Smooth muscle cell (in vitro differentiated cells): ENCODE measurements around the gene SLC18A2. TPM values are rescaled to one million over a fixed set of nuclear protein-coding genes. Genes with fewer than 3 reads are reported as not detected.

Experiments used
- DNase-seq: peaks from one replicate; lab custom pipeline; 2025; ENCODE audit not compliant: unreplicated experiment; lab: John Stamatoyannopoulos, UW
- H2AFZ ChIP-seq: fragments of 200-600 bp; sonication (generic); 2 replicates; pipeline ENCODE4 v1.6.0; 2016; ENCODE audit warnings: antibody characterized with exemption, low read depth, mild to moderate bottlenecking
- H3F3A ChIP-seq: fragments of 200-600 bp; sonication (generic); 2 replicates; pipeline ENCODE4 v1.6.0; 2017; ENCODE audit warnings: antibody characterized with exemption, low read depth
- H3K27ac ChIP-seq: fragments of 200-600 bp; sonication (generic); 2 replicates; pipeline ENCODE4 v1.5.1; 2016; ENCODE audit warnings: low read depth, mild to moderate bottlenecking
- H3K27me3 ChIP-seq: fragments of 200-600 bp; sonication (generic); 2 replicates; pipeline ENCODE4 v1.6.1; 2016; ENCODE audit warnings: low read depth, mild to moderate bottlenecking
- H3K36me3 ChIP-seq: fragments of 200-600 bp; sonication (generic); 2 replicates; pipeline ENCODE4 v1.5.1; 2016; ENCODE audit warnings: low read depth
- H3K4me1 ChIP-seq: fragments of 200-600 bp; sonication (generic); 2 replicates; pipeline ENCODE4 v1.5.1; 2016; ENCODE audit warnings: low read depth
- H3K4me2 ChIP-seq: fragments of 200-600 bp; sonication (generic); 2 replicates; pipeline ENCODE4 v1.6.0; 2016; ENCODE audit warnings: mild to moderate bottlenecking
- H3K4me3 ChIP-seq: fragments of 200-600 bp; sonication (generic); 2 replicates; pipeline ENCODE4 v1.5.1; 2016; ENCODE audit warnings: mild to moderate bottlenecking
- H3K79me2 ChIP-seq: fragments of 200-600 bp; sonication (generic); 2 replicates; pipeline ENCODE4 v1.6.0; 2016; ENCODE audit warnings: low read depth, mild to moderate bottlenecking
- H3K9ac ChIP-seq: fragments of 200-600 bp; sonication (generic); 2 replicates; pipeline ENCODE4 v1.6.0; 2016; ENCODE audit warnings: low read depth
- H3K9me3 ChIP-seq: fragments of 200-600 bp; sonication (generic); replicated peaks from 2 replicates; pipeline ENCODE4 v1.5.1; 2016; ENCODE audit warnings: low read depth
- H4K20me1 ChIP-seq: fragments of 200-600 bp; sonication (generic); 2 replicates; pipeline ENCODE4 v1.6.0; 2016; ENCODE audit warnings: low read depth
- WGBS: methylation state at CpG from one replicate; pipeline ENCODE4 v1.1.7; 2016; ENCODE audit warnings: low lambda C conversion rate; 5-methylcytosine and 5-hydroxymethylcytosine counted together
- polyA plus RNA-seq: library from polyadenylated mRNA; unstranded; fragments of >200 nt; fragmentation: Nextera tagmentation; extraction: Ambion mirVana; gene quantifications from 2 replicates; pipeline ENCODE4 v1.2.1, GENCODE V29; 2016
- total RNA-seq: library from RNA; depleted of rRNA; stranded (reverse); fragments of >200 nt; gene quantifications from 2 replicates; pipeline ENCODE4 v1.2.3, GENCODE V29; 2014
- TF ChIP-seq, protein P1 (sequence below): fragments of 200-600 bp; sonication (generic); IDR thresholded peaks from 2 replicates; pipeline ENCODE4 v1.5.1; 2017; ENCODE audit warnings: borderline replicate concordance, mild to moderate bottlenecking, antibody characterized with exemption; ENCODE audit not compliant: insufficient read depth, poor library complexity, severe bottlenecking

Gene SLC18A2
- total and polyA plus RNA-seq, 2 experiments from 2014 or later: 0.09 to 0.18 TPM

DNA sequence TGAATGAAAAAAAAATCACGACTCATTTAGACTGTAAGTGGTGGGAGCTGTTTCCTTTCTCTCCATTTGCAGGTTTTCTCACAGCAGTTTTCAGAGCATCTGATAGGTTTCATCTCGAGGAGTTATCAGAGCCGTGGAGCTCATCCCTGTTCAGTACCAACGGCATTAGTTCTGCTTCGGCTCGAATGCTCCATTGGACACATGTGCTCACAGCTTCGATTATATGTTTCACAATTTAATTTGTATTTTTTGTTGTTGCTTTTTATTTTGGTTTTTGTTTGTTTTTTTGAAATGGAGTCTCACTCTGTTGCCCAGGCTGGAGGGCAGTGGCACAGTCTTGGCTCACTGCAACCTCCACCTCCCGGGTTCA is 1.5 kb downstream of the SLC18A2 start:
- no peaks in the 10 kb centered on the region for H4K20me1 ChIP-seq
- no peak for DNase-seq
- 90% methylated on average over 8 of the region's 8 CpGs for WGBS
- no peak overlapping the region for H3K4me2 ChIP-seq
- no peak overlapping the region for H3K9ac ChIP-seq
- peaks cover 78% of the 10 kb centered on the region for H3K27me3 ChIP-seq
- H2AFZ ChIP-seq: no peak overlapping the region
- H3K4me3 ChIP-seq: no peak overlapping the region
- TF ChIP-seq, protein P1, sequence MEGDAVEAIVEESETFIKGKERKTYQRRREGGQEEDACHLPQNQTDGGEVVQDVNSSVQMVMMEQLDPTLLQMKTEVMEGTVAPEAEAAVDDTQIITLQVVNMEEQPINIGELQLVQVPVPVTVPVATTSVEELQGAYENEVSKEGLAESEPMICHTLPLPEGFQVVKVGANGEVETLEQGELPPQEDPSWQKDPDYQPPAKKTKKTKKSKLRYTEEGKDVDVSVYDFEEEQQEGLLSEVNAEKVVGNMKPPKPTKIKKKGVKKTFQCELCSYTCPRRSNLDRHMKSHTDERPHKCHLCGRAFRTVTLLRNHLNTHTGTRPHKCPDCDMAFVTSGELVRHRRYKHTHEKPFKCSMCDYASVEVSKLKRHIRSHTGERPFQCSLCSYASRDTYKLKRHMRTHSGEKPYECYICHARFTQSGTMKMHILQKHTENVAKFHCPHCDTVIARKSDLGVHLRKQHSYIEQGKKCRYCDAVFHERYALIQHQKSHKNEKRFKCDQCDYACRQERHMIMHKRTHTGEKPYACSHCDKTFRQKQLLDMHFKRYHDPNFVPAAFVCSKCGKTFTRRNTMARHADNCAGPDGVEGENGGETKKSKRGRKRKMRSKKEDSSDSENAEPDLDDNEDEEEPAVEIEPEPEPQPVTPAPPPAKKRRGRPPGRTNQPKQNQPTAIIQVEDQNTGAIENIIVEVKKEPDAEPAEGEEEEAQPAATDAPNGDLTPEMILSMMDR: no peak
- H3K36me3 ChIP-seq: no peaks in the 10 kb centered on the region
- no peaks in the 10 kb centered on the region for H3K79me2 ChIP-seq
- no peaks in the 10 kb centered on the region for H3F3A ChIP-seq
- H3K4me1 ChIP-seq: no peaks in the 10 kb centered on the region
- no peaks in the 10 kb centered on the region for H3K9me3 ChIP-seq
- H3K27ac ChIP-seq: no peak overlapping the region

DNA sequence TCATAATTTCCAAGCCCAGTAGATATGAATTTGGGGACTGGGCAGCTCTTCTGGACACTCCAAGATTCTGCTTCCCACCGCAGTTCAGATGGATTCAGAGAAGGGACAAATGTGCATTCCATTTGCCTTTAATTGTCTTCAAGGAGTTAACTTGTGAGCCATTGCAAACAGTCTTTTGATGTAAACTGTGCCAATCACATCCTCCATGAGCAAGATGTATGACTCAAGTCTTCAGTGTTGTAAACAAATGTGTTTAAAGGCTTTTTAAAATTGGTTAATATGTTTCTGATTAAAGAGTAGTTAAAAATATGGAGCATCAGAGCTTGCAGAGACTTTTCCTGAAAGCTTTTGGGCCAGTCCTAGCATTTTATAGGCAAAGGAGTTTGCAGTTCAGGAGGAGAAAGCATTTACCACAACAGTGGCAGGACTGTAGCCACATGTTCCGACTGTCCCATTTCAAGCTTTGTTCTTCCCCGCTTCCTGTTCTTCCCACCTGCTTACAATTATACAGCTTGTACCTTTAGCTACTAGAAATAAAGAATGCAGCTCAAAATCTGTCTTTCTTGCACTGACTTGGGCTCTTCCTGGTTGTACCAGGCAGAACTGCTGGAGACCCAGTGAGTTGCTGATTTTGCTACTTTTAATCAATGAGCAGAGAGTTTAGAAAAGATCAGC is 6.2 kb downstream of the SLC18A2 start:
- H3K27ac ChIP-seq: no peak overlapping the region
- DNase-seq: no peak
- no peak overlapping the region for H3K4me3 ChIP-seq
- H3K4me1 ChIP-seq: no peaks in the 10 kb centered on the region
- TF ChIP-seq, protein P1: no peak
- no peaks in the 10 kb centered on the region for H3K9me3 ChIP-seq
- no peaks in the 10 kb centered on the region for H3K79me2 ChIP-seq
- WGBS: 94% methylated on average over 3 of the region's 3 CpGs
- peaks cover 41% of the 10 kb centered on the region for H3K27me3 ChIP-seq
- no peaks in the 10 kb centered on the region for H3F3A ChIP-seq
- H3K4me2 ChIP-seq: no peak overlapping the region
- H2AFZ ChIP-seq: no peak overlapping the region
- no peaks in the 10 kb centered on the region for H3K36me3 ChIP-seq
- H3K9ac ChIP-seq: no peak overlapping the region
- no peaks in the 10 kb centered on the region for H4K20me1 ChIP-seq

DNA sequence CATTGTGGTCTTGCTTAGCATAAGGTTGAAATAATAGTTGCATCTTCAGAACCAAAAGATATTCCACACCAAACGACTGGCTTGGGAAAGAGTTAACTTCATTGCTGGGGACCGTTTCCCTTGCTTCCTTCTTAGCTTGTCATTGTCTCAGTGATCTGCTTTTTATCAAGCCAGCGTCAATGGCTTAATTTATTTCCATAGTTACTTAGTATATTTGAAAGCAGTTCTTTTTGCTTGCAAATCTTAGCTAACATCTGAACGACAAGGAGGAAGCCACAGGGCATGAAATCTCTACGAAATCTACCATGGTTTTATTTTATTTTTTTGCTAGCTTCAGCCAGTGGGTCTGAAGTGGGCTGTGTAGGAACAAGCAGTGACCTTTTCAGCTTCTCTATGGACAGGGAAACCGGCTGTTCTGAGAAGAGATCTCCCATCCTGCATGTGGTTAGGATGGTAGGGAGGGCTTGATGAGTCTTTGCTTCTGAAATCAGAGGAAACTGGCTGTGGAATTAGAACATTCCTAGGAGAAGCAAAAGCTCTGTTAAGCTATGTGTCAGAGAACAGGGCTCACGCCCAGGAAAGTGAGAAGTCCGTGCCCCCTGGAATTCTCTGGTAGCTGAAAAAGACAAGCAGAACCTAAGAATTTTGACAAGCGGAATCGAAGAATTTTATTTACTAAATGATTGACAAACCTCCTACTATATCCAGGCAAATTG is 8.0 kb downstream of the SLC18A2 start:
- H3K9me3 ChIP-seq: no peaks in the 10 kb centered on the region
- H3K27me3 ChIP-seq: peaks cover 23% of the 10 kb centered on the region
- no peak overlapping the region for H3K27ac ChIP-seq
- H3K4me1 ChIP-seq: no peaks in the 10 kb centered on the region
- H4K20me1 ChIP-seq: no peaks in the 10 kb centered on the region
- no peak overlapping the region for H3K4me3 ChIP-seq
- no peak overlapping the region for H2AFZ ChIP-seq
- TF ChIP-seq, protein P1: no peak
- no peak overlapping the region for H3K4me2 ChIP-seq
- H3K9ac ChIP-seq: no peak overlapping the region
- WGBS: 48% methylated on average over 10 of the region's 10 CpGs
- H3K79me2 ChIP-seq: no peaks in the 10 kb centered on the region
- no peak for DNase-seq
- no peaks in the 10 kb centered on the region for H3F3A ChIP-seq
- H3K36me3 ChIP-seq: no peaks in the 10 kb centered on the region
